GM21529 (cell line): ENCODE measurements around the gene OR2L8.

Source experiments
- ATAC-seq: cut with Tn5 transposase; IDR thresholded peaks from one replicate; pipeline ENCODE4 v1.9.1; 2021; ENCODE audit not compliant: unreplicated experiment

OR2L8 gene

GRCh38 chr1:247948558-247948957, at the start of gene OR2L8:
Gene OR2L8, plus strand, starts transcription at chr1:247948858. Its CDS starts 0 bp downstream, at chr1:247948858.
- no peak for ATAC-seq

- ATAC-seq = no peak
Observed at GRCh38 chr1:247904122-247904521, 44.5 kb upstream of the OR2L8 start.

- no peak for ATAC-seq
Observed at GRCh38 chr1:247905181-247905580, 43.5 kb upstream of the OR2L8 start.

- ATAC-seq = no peak
Observed at GRCh38 chr1:247905910-247906503, 42.7 kb upstream of the OR2L8 start.

- no peak for ATAC-seq
Observed at GRCh38 chr1:247906504-247907047, 42.1 kb upstream of the OR2L8 start.

GRCh38 chr1:247908766-247909165, 39.9 kb upstream of the OR2L8 start:
- ATAC-seq = no peak

GRCh38 chr1:247913786-247914185, 34.9 kb upstream of the OR2L8 start:
- ATAC-seq = no peak

- no peak for ATAC-seq
Observed at GRCh38 chr1:247914941-247915662, 33.6 kb upstream of the OR2L8 start.

- ATAC-seq = no peak
Observed at GRCh38 chr1:247919952-247920351, 28.7 kb upstream of the OR2L8 start, which contains the start of gene OR2T8. Gene OR2T8, plus strand, starts transcription at chr1:247920252. Its CDS starts 766 bp downstream, at chr1:247921018.

GRCh38 chr1:247923941-247924340, 24.7 kb upstream of the OR2L8 start:
- no peak for ATAC-seq

GRCh38 chr1:247924868-247925267, 23.8 kb upstream of the OR2L8 start, which contains the start of gene OR2AJ1:
Gene OR2AJ1, plus strand, starts transcription at chr1:247924889. Its CDS starts 8,880 bp downstream, at chr1:247933769.
- ATAC-seq = no peak

GRCh38 chr1:247933989-247934388, 14.7 kb upstream of the OR2L8 start:
- ATAC-seq = no peak

- ATAC-seq = no peak
Observed at GRCh38 chr1:247935781-247936180, 12.9 kb upstream of the OR2L8 start.

GRCh38 chr1:247936415-247936814, 12.2 kb upstream of the OR2L8 start:
- no peak for ATAC-seq

GRCh38 chr1:247936965-247937734, 11.5 kb upstream of the OR2L8 start:
- ATAC-seq = peak; percentile 100

- no peak for ATAC-seq
Observed at GRCh38 chr1:247942624-247943023, 6.0 kb upstream of the OR2L8 start.

GRCh38 chr1:247953408-247953807, 4.8 kb downstream of the OR2L8 start:
- no peak for ATAC-seq

- ATAC-seq = no peak
Observed at GRCh38 chr1:247961791-247962190, 13.1 kb downstream of the OR2L8 start.

GRCh38 chr1:247962911-247963588, 14.4 kb downstream of the OR2L8 start:
- ATAC-seq = no peak

GRCh38 chr1:247964933-247965332, 16.3 kb downstream of the OR2L8 start, which contains the start of gene OR2AK2:
Gene OR2AK2, plus strand, starts transcription at chr1:247965233. Its CDS starts 144 bp downstream, at chr1:247965377.
- ATAC-seq = no peak
